Measurements from ENCODE around the gene ZBTB46. TPM values are rescaled to one million over a fixed set of nuclear protein-coding genes. Genes with fewer than 3 reads are reported as not detected.

The ZBTB46 gene
- total RNA-seq, 1 donor from 2014 or later, result 39.5 TPM

- intact Hi-C loops (cut with DNase I), result no loop called here
- no peak for TF ChIP-seq CTCF (IDR thresholded peaks at IDR 0.05)
- no peak overlapping the region for H3K4me3 ChIP-seq
- no peaks in the 10 kb centered on the region for H3K4me1 ChIP-seq
- H3K36me3 ChIP-seq, result no peaks in the 10 kb centered on the region
- no peak for DNase-seq (ENCODE audit: low spot score in 2 of 2)
- H3K27me3 ChIP-seq, result no peaks in the 10 kb centered on the region
- no peaks in the 10 kb centered on the region for H3K9me3 ChIP-seq
- H3K27ac ChIP-seq, result no peak overlapping the region
Observed at GRCh38 chr20:63811491-63811875, 19.6 kb downstream of the ZBTB46 start.

GRCh38 chr20:63810730-63811490 is 20.2 kb downstream of the ZBTB46 start:
- no peaks in the 10 kb centered on the region for H3K27me3 ChIP-seq
- intact Hi-C loops (cut with DNase I), result no loop called here
- no peak for DNase-seq (ENCODE audit: low spot score in 2 of 2)
- no peak overlapping the region for H3K4me3 ChIP-seq
- H3K9me3 ChIP-seq, result no peaks in the 10 kb centered on the region
- TF ChIP-seq CTCF (IDR thresholded peaks at IDR 0.05), result no peak
- no peak overlapping the region for H3K27ac ChIP-seq
- no peaks in the 10 kb centered on the region for H3K36me3 ChIP-seq
- no peaks in the 10 kb centered on the region for H3K4me1 ChIP-seq

GRCh38 chr20:63809856-63810255 is 21.2 kb downstream of the ZBTB46 start:
- intact Hi-C loops (cut with DNase I), result no loop called here
- Histone ChIP-seq H3K9me3 (no peaks in the 10 kb centered on the region), H3K27me3 (no peaks in the 10 kb centered on the region), H3K27ac (no peak overlapping the region), H3K4me3 (no peak overlapping the region), H3K36me3 (no peaks in the 10 kb centered on the region), H3K4me1 (no peaks in the 10 kb centered on the region)
- no peak for TF ChIP-seq CTCF (IDR thresholded peaks at IDR 0.05)
- DNase-seq (ENCODE audit: low spot score in 2 of 2), result no peak

GRCh38 chr20:63808964-63809674 is 21.9 kb downstream of the ZBTB46 start:
- intact Hi-C loops (cut with DNase I), result no loop called here
- H3K4me1 ChIP-seq, result no peaks in the 10 kb centered on the region
- no peak for DNase-seq (ENCODE audit: low spot score in 2 of 2)
- no peaks in the 10 kb centered on the region for H3K27me3 ChIP-seq
- no peak overlapping the region for H3K27ac ChIP-seq
- no peak for TF ChIP-seq CTCF (IDR thresholded peaks at IDR 0.05)
- no peak overlapping the region for H3K4me3 ChIP-seq
- no peaks in the 10 kb centered on the region for H3K36me3 ChIP-seq
- no peaks in the 10 kb centered on the region for H3K9me3 ChIP-seq

- intact Hi-C loops (cut with DNase I), result no loop called here
- TF ChIP-seq CTCF (IDR thresholded peaks at IDR 0.05), result no peak
Observed at GRCh38 chr20:63808145-63808724, 22.8 kb downstream of the ZBTB46 start.

More at GRCh38 chr20:63808145-63808724, 22.8 kb downstream of the ZBTB46 start:
- H3K36me3 ChIP-seq, result no peaks in the 10 kb centered on the region
- no peak overlapping the region for H3K4me3 ChIP-seq
- no peaks in the 10 kb centered on the region for H3K4me1 ChIP-seq
- no peaks in the 10 kb centered on the region for H3K27me3 ChIP-seq
- no peak overlapping the region for H3K27ac ChIP-seq
- DNase-seq (ENCODE audit: low spot score in 2 of 2), result no peak
- no peaks in the 10 kb centered on the region for H3K9me3 ChIP-seq
